MM.1S (cell line): ENCODE results near the gene GABRD.

ENCODE experiments used
- EZH2phosphoT487 ChIP-seq: fragments of 300-600 bp; sonication (generic); IDR thresholded peaks from 2 replicates; pipeline ENCODE4 v1.6.1; 2018; ENCODE audit warnings: antibody characterized with exemption, low read length
- TF ChIP-seq, protein P1 (sequence below): fragments of 300-600 bp; sonication (generic); IDR thresholded peaks from 2 replicates; pipeline ENCODE4 v1.5.1; 2016; ENCODE audit warnings: antibody characterized with exemption, low read length, mixed read lengths

GRCh38 chr1:1973716-1974642, 45.2 kb upstream of the GABRD start:
- no peak for TF ChIP-seq EZH2phosphoT487
- TF ChIP-seq, protein P1, sequence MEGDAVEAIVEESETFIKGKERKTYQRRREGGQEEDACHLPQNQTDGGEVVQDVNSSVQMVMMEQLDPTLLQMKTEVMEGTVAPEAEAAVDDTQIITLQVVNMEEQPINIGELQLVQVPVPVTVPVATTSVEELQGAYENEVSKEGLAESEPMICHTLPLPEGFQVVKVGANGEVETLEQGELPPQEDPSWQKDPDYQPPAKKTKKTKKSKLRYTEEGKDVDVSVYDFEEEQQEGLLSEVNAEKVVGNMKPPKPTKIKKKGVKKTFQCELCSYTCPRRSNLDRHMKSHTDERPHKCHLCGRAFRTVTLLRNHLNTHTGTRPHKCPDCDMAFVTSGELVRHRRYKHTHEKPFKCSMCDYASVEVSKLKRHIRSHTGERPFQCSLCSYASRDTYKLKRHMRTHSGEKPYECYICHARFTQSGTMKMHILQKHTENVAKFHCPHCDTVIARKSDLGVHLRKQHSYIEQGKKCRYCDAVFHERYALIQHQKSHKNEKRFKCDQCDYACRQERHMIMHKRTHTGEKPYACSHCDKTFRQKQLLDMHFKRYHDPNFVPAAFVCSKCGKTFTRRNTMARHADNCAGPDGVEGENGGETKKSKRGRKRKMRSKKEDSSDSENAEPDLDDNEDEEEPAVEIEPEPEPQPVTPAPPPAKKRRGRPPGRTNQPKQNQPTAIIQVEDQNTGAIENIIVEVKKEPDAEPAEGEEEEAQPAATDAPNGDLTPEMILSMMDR, result no peak
